SK-N-SH treated with all-trans-retinoic acid at 6 μM for 48 hours (cell line): Measurements from ENCODE around the gene NPTXR.

Source experiments
- ATAC-seq: fragments of 200-7000 bp; cut with Tn5 transposase; 3 replicates; pipeline ENCODE4 v1.9.1; 2020; ENCODE audit warnings: mild to moderate bottlenecking, moderate library complexity
- ARNTL ChIP-seq: fragments of 450-650 bp; formaldehyde crosslinking; IDR thresholded peaks from 2 replicates; pipeline ENCODE4 v1.5.0; 2020; ENCODE audit warnings: low read depth, mild to moderate bottlenecking, moderate library complexity, borderline replicate concordance
- BACH2 ChIP-seq: fragments of 250-450 bp; sonication (Bioruptor Pico); IDR thresholded peaks from 2 replicates; pipeline ENCODE4 v1.9.0; 2021; ENCODE audit warnings: mild to moderate bottlenecking, borderline replicate concordance
- CSDC2 ChIP-seq: fragments of 250-450 bp; sonication (Bioruptor Pico); IDR thresholded peaks from 2 replicates; pipeline ENCODE4 v1.5.0; 2020; ENCODE audit warnings: mild to moderate bottlenecking, moderate library complexity
- ESRRG ChIP-seq: fragments of 250-450 bp; sonication (Bioruptor Pico); IDR thresholded peaks from 2 replicates; pipeline ENCODE4 v1.6.1; 2021; ENCODE audit warnings: mild to moderate bottlenecking
- OSR1 ChIP-seq: fragments of 250-450 bp; sonication (Bioruptor Pico); IDR thresholded peaks from 2 replicates; pipeline ENCODE4 v1.8.0; 2022; ENCODE audit warnings: moderate library complexity, mild to moderate bottlenecking, inconsistent platforms
- PPARA ChIP-seq: fragments of 250-450 bp; sonication (Bioruptor Pico); IDR thresholded peaks from 2 replicates; pipeline ENCODE4 v1.5.0; 2020; ENCODE audit warnings: mild to moderate bottlenecking, borderline replicate concordance
- RARB ChIP-seq: fragments of 250-450 bp; sonication (Bioruptor Pico); IDR thresholded peaks from 2 replicates; pipeline ENCODE4 v1.8.0; 2021; ENCODE audit warnings: mild to moderate bottlenecking, moderate library complexity
- SNAI2 ChIP-seq: fragments of 250-450 bp; sonication (Bioruptor Pico); IDR thresholded peaks from 2 replicates; pipeline ENCODE4 v1.5.0; 2020; ENCODE audit warnings: mild to moderate bottlenecking, moderate library complexity
- TCF4 ChIP-seq: fragments of 250-450 bp; sonication (Bioruptor Pico); IDR thresholded peaks from 2 replicates; pipeline ENCODE4 v1.8.0; 2021; ENCODE audit warnings: mild to moderate bottlenecking, moderate library complexity, borderline replicate concordance
- TOX ChIP-seq: fragments of 250-450 bp; sonication (Bioruptor Pico); IDR thresholded peaks from 2 replicates; pipeline ENCODE4 v1.8.0; 2021; ENCODE audit warnings: mild to moderate bottlenecking, moderate library complexity, borderline replicate concordance
- ZFP3 ChIP-seq: fragments of 250-450 bp; sonication (Bioruptor Pico); IDR thresholded peaks from 2 replicates; pipeline ENCODE4 v1.5.0; 2020; ENCODE audit warnings: mild to moderate bottlenecking, moderate library complexity
- ZNF565 ChIP-seq: fragments of 450-650 bp; formaldehyde crosslinking; conservative IDR thresholded peaks from 2 replicates; pipeline ENCODE4 v1.5.0; 2020; ENCODE audit warnings: low read depth, mild to moderate bottlenecking, moderate library complexity
- ZNF70 ChIP-seq: fragments of 450-650 bp; formaldehyde crosslinking; IDR thresholded peaks from 2 replicates; pipeline ENCODE4 v1.5.0; 2020; ENCODE audit warnings: mild to moderate bottlenecking, moderate library complexity
- TF ChIP-seq, protein P1 (sequence below): fragments of 250-450 bp; sonication (Bioruptor Pico); IDR thresholded peaks from 2 replicates; pipeline ENCODE4 v1.5.1; 2021; ENCODE audit warnings: mild to moderate bottlenecking, moderate library complexity

Gene NPTXR

DNA sequence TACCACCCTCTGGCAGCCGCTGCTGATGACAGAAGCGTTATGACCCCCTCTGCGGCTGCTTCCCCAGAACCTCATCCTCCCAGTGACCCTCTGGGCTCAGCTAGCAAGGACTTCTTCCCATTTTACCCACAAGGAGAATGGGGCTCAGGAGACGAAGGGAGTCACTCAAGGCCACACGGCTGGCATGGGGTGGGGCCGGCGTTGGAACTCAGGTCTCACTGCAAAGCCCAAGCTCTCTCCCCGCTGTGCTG lies 71.3 kb downstream of the NPTXR start:
- no peak for TF ChIP-seq OSR1 (CRISPR knock-in tag)
- no peak for TF ChIP-seq CSDC2
- TF ChIP-seq RARB (CRISPR knock-in tag): no peak
- no peak for TF ChIP-seq ESRRG (CRISPR knock-in tag)
- no peak for TF ChIP-seq TOX (CRISPR knock-in tag)
- TF ChIP-seq ZFP3 (CRISPR knock-in tag): no peak
- no peak for TF ChIP-seq ARNTL
- TF ChIP-seq BACH2: no peak
- TF ChIP-seq, protein P1, sequence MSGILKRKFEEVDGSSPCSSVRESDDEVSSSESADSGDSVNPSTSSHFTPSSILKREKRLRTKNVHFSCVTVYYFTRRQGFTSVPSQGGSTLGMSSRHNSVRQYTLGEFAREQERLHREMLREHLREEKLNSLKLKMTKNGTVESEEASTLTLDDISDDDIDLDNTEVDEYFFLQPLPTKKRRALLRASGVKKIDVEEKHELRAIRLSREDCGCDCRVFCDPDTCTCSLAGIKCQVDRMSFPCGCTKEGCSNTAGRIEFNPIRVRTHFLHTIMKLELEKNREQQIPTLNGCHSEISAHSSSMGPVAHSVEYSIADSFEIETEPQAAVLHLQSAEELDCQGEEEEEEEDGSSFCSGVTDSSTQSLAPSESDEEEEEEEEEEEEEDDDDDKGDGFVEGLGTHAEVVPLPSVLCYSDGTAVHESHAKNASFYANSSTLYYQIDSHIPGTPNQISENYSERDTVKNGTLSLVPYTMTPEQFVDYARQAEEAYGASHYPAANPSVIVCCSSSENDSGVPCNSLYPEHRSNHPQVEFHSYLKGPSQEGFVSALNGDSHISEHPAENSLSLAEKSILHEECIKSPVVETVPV (CRISPR knock-in tag): no peak
- TF ChIP-seq TCF4 (CRISPR knock-in tag): no peak
- no peak for TF ChIP-seq SNAI2
- TF ChIP-seq ZNF565: no peak
- TF ChIP-seq, all 23 proteins: peak for 0
- no peak for ATAC-seq

DNA sequence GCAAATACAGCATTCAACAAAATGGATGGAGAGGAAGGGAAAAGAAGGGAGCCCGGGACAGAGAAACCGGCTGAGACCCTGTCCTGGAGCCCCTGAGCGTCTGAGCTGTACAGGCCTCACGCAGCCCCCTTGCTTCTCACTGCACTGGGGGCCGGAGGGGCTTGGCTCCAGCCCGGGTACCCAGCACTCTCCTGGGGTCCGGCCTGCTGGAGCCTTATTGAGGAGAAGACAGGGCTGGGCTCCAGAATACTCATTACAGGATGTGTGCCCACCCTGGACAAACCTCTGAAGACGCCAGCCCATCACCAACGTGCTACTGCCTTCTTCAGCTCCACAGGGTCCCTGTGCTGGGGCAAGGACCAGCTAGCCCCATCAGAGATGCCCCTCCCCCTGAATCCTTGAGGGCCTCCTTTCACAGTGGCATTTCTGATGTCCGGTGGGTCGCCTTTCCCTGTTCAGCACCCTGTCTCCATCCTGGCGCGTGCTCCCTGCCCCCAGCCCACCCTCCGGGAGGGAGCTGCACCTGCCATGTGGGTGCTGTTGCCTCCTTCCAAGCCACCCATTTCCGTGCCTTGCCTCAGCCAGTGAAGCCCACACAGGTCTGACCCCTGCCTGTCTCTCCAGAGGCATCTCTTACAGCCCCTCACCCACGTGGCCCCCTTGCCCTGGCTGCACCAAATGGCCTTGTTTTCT lies 73.4 kb downstream of the NPTXR start:
- TF ChIP-seq ZNF70 (CRISPR knock-in tag) (no peak), TCF4 (CRISPR knock-in tag) (no peak), PPARA (CRISPR knock-in tag) (no peak), ESRRG (CRISPR knock-in tag) (no peak)

More for the DNA sequence above, 73.4 kb downstream of the NPTXR start:
- ATAC-seq: no peak
